GM19452 (cell line): ENCODE results near the gene KLC3.
"Not testable (repeated sequence)": the region's sequence is repeated elsewhere in the genome, so short reads cannot be mapped to it uniquely, and the experiment has no call there.

Experiments
- ATAC-seq: cut with Tn5 transposase; IDR thresholded peaks from one replicate; pipeline ENCODE4 v1.9.1; 2021; ENCODE audit not compliant: unreplicated experiment

The KLC3 gene

DNA sequence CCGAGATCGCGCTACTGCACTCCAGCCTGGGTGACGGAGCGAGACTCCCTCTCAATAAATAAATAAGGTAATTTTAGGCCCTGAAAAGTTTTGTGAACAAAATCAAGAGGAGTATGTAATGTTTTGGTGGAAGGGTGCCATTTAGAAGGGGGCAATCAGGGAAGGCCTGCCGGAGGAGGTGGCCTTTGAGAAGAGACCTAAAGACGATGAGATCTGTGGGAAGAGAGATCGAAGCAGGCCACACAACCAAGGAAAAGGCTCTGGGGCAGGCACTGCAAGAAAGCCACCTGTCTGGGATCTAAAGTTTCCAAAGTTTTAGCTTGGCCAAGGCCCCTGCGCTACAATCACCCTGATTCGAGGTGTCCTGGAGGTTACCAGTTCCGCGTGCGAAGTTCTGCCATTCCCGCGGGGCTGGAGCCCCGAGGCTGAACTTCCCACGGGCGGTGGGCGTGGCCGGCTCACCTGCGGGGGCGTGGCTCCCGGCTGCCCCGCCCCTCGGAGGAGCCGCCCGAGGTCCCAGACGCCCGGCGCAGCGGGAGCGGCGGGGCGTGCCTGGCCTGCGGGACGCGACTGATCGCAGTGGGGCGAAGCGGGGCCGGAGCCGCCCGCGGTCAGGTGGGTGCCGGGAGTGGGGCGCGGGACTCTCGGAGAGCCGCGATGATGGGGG, at the start of gene KLC3:
TSS of gene KLC3 (plus strand) at position 519 of the 667 bp plus-strand sequence. CDS start 4,792 bp downstream, outside the sequence.
- ATAC-seq = no peak

- no peak for ATAC-seq
These were observed 48.7 kb upstream of the KLC3 start for GRCh38 chr19:45291834-45292233.

DNA sequence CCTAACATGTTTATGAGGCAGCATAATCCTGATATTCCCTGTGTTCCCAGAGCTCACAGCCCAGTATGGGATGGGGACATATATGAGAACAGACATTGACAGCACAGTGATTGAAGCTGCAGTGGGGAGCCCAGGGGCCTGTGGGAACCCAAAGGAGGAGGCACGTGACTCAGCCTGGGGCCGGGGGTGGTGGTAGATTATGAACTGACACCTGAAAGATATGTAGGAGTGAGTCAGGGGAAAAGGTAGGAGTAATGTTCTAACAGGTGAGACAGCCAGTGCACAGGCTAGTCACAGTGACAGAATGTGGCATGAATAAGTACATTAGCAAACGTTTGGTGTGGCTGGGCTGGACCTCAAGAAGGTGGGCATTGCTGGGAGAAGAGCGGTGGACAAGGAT, 46.9 kb upstream of the KLC3 start:
- ATAC-seq = no peak

DNA sequence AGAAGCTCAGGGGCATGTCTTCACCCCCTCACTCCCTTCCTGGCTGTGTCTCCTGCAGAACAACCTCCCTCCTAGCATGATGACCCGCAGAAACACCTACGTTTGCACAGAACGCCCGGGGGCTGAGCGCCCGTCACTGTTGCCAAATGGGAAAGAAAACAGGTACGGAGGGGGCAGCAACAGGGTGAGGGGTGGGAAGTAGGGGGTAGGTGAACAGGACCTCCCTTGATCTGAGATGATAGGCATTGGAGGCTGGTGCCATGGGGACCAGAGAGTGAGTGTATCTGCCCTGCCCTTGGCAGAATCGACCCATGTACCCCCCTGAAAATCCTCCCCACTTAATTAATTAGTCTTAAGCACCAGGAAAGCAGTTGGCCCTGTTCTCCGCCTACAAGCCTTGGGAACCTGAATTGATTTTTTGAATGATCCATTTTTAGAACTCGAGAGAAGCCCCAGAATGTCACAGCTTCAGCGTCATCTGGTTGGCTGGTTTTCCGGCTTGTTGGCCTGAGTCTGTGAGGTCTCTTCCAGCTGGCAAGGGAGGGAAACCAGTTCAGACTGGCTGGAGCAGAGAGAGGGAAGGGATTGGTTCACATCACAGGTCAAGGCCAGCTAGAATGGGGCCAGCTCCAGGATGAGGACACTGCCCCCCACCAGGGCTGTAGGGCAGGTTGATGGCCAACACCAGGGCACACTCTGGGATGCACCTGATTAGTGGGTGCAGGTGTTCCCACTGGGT, 46.1 kb upstream of the KLC3 start:
- ATAC-seq = no peak

GRCh38 chr19:45295873-45296272, 44.7 kb upstream of the KLC3 start:
- no peak for ATAC-seq

GRCh38 chr19:45296355-45296754, 44.2 kb upstream of the KLC3 start:
- no peak for ATAC-seq

DNA sequence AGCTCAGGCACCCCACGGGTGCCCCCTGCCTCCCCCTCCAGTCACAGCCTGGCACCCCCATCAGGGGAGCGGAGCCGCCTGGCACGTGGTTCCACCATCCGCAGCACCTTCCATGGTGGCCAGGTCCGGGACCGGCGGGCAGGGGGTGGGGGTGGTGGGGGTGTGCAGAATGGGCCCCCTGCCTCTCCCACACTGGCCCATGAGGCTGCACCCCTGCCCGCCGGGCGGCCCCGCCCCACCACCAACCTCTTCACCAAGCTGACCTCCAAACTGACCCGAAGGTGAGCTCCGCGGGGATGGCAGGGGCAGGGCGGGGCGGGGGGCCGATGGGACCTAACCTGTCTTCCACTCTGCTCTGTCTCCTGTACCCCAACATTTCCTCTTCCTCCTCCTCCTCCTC, 42.9 kb upstream of the KLC3 start:
- ATAC-seq = no peak

- ATAC-seq = no peak
These were observed 42.3 kb upstream of the KLC3 start for GRCh38 chr19:45298264-45298663.

- no peak for ATAC-seq
These were observed 40.8 kb upstream of the KLC3 start for GRCh38 chr19:45299719-45300118.

- no peak for ATAC-seq
These were observed 38.1 kb upstream of the KLC3 start for GRCh38 chr19:45302416-45302815.

DNA sequence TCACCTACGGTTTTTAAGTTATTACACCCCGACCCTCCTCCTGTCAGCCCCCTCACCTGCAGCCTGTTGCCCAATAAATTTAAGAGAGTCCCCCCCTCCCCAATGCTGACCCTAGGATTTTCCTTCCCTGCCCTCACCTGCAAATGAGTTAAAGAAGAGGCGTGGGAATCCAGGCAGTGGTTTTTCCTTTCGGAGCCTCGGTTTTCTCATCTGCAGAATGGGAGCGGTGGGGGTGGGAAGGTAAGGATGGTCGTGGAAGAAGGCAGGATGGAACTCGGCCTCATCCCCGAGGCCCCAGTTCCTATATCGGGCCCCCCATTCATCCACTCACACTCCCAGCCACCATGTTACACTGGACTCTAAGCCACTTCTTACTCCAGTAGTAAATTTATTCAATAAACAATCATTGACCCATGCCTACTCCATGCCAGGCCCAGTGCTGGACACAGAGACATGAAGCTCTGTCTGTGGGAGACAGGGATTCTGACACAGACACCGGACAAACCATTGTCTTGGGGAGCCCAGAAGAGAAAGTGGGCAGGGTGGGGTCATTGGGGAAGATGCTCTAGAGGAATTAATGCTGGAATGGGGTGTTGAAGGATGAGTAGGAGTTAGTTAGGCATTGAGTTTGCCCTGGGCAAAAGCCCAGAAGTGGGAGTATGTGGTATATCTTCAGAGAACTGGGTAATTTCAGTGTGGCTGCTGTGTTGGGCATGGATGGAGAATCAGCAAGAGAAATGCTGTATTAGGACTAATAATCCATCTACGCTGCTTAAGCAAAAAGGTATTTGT, 37.1 kb upstream of the KLC3 start:
- ATAC-seq = no peak

DNA sequence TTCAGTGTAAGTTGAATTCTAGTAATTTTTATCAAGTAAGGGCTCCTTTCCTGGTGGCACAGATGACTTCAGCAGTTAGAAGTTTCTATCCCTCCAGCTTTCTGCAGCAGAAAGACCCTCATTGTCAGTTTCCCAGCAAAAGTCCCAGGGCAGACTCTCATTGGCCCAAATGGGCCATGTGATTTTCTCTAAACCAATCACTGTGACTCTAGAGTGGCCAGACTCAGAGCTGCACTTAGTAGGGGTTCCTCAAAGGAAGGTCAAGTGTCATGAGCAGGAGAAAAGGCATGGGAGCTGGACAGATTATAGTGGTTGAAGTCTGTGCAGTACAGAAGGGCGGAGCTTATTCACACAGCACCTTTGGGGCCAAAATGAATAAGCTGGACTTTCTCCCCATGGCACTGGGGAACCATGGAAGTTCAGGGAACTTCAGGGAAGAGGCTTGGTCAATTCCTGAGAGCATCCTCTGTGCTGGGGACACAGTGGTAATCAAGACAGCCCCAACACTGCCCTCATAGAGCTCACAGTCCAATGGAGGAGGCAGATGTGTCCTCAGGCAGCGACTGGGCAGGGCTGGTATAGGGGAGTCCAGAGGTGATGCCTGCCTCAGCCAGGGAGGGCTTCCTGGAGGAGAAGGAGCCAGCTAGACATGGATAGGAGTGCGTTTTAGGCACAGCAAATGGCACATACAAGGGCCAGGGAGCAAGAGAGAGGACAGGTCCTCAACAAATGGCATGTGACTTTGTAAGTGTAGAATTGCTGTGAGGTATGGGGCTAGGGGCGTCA, 36.2 kb upstream of the KLC3 start:
- no peak for ATAC-seq

DNA sequence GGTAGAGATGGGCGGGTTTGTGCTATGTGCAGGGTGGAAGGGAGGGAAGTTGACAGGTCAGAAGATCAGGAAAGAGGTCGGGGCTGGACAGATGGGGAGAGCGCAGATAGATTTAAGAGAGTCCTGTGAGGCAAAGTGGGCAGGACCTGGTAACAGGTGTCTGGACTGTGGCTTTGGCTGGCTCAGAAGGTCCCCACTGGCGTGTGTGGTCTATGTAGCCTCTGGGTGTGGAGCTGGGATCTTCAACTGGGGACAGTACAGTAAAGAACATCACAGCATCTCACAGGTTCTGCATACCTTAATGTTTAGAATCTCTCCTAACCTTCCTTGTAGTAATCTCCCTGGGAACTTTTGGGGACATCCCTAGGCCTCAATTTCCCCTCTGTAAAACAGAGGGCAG, 35.5 kb upstream of the KLC3 start:
- ATAC-seq = no peak

GRCh38 chr19:45305421-45305820, 35.1 kb upstream of the KLC3 start:
- no peak for ATAC-seq

- ATAC-seq = no peak
These were observed 34.5 kb upstream of the KLC3 start for GRCh38 chr19:45306040-45306439.

DNA sequence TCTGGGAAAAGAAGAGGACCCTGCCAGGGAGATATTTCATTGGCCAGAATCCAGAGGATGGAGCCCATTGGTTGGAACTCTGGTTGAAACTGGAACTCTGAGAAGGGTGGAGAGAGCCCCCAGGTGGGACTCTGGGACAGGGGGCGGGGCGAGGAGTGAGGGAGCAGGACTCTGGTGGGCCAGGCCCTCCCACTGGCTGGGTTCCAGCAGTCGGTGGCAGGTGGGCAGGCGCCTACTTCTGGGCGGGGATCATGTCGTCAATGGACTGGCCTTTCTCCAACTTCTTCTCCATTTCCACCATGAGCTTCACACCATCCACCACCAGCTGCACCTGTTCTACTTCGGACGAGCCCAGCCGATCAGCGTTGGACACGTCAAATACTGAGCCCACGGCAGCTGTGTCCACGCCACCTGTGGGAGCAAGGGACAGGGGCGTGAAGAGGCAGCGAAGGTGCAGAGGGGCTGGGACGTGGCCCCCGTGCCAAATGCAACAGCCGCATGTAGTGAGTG, 34.0 kb upstream of the KLC3 start:
- no peak for ATAC-seq

- no peak for ATAC-seq
These were observed 33.2 kb upstream of the KLC3 start for GRCh38 chr19:45307361-45307760.

GRCh38 chr19:45309322-45309721, 31.2 kb upstream of the KLC3 start:
- not testable (repeated sequence) for ATAC-seq

DNA sequence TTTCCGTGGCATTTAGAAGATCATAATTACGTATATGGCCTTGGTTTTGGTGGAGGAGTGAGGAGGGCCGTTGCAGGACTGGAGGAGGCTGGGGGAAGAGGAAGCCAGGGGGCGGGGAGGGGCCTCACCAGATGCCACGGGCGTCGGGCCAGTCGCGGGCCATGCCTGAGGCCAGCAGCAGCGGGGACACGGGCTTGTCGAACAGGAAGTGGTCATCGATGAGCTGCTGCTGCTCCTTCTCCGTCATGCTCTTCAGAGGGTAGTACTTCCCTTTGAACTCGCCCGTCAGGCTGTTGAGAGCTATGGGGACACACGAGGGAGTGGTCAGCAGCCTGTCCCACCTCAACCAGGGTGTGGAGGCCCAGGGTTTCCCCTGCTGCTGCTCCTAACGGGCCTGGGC, 28.9 kb upstream of the KLC3 start:
- ATAC-seq = no peak

- not testable (repeated sequence) for ATAC-seq
These were observed 28.3 kb upstream of the KLC3 start for GRCh38 chr19:45312285-45312684.

DNA sequence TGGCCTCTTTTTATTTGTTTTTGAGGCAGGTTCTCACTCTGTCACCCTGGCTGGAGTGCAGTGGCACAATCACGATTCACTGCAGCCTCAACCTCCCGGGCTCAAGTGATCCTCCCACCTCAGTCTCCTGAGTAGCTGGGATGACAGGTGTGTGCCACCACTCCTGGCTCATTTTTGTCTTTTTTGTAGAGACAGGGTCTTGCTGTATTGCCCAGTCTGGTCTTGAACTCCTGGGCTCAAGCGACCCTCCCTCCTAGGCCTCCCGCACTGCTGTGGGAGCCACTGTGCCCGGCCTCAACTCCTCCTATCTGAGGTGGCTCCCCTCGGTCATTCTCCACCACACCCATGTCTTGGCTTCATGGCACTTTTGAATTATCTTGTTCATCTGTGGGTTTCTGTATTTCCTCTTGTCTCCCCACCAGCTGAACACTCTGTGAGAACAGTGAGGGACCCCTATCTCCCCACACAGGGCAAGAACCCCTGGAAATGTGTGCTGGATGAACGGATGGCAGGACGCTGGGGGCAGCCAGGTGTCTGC, 25.8 kb upstream of the KLC3 start:
- ATAC-seq = no peak
